Sigmoid colon (tissue), 7 donors: Measurements from ENCODE around the gene SLC35A4. TPM values are rescaled to one million over a fixed set of nuclear protein-coding genes. Genes with fewer than 3 reads are reported as not detected.
A peak's percentile ranks its signal among the peaks of the same experiment; 100 is the strongest.

Experiments
- DNase-seq: peaks from one replicate; pipeline ENCODE4 v3.0.0-alpha.2; 2019
- H3K27ac ChIP-seq, 4 donors: fragments of 200-600 bp; sonication (generic); one replicate each; pipeline ENCODE4 v1.5.1; 2016 to 2019; ENCODE audit warnings: mild to moderate bottlenecking in 1 of 4
- H3K27me3 ChIP-seq, 3 donors: fragments of 200-600 bp; sonication (generic); one replicate each; pipeline ENCODE4 v1.5.1; 2019; ENCODE audit warnings: mild to moderate bottlenecking in 1 of 3
- H3K36me3 ChIP-seq, 4 donors: fragments of 200-600 bp; sonication (generic); one replicate each; pipeline ENCODE4 v1.5.1; 2016 to 2019
- H3K4me1 ChIP-seq, 4 donors: fragments of 200-600 bp; sonication (generic); one replicate each; pipeline ENCODE4 v1.5.1; 2017 to 2019
- H3K4me3 ChIP-seq, 4 donors: fragments of 200-600 bp; sonication (generic); one replicate each; pipeline ENCODE4 v1.5.1; 2017 to 2019; ENCODE audit warnings: mild to moderate bottlenecking in 2 of 4, moderate library complexity in 1 of 4
- H3K9me3 ChIP-seq, 4 donors: fragments of 200-600 bp in 3 of 4; sonication (generic) in 3 of 4; one replicate each; pipeline versions ENCODE4 v1.5.1 to v1.6.1; 2013 to 2019
- EP300 ChIP-seq, 4 donors: sonication (generic); formaldehyde crosslinking; IDR thresholded peaks; one replicate each; pipeline ENCODE4 v1.6.1; 2017; ENCODE audit warnings: antibody characterized with exemption in 4 of 4
- POLR2A ChIP-seq, 2 donors: fragments of 450-650 bp; IDR thresholded peaks; one replicate each; pipeline ENCODE4 v1.6.1; 2016; ENCODE audit warnings: antibody characterized with exemption in 2 of 2, mild to moderate bottlenecking in 2 of 2, moderate library complexity in 2 of 2
- POLR2AphosphoS5 ChIP-seq, 4 donors: sonication (generic); formaldehyde crosslinking; IDR thresholded peaks; one replicate each; pipeline ENCODE4 v1.6.1; 2017; ENCODE audit warnings: antibody characterized with exemption in 4 of 4
- WGBS, 2 donors: extraction: QIAGEN DNeasy Blood & Tissue Kit; methylation state at CpG; one replicate each; pipeline ENCODE4 v1.1.7; 2013; 5-methylcytosine and 5-hydroxymethylcytosine counted together
- intact Hi-C: fragments of 100-400 bp; cut with DNase I; formaldehyde crosslinking; loops from one replicate; pipeline ENCODE4 v1.15.1; 2023
- polyA plus RNA-seq, 3 donors: library from polyadenylated mRNA; stranded (reverse); fragments of 200-250 nt; gene quantifications; one replicate each; pipeline ENCODE4 v1.2.3, GENCODE V29; 2013
- total RNA-seq, 4 donors: library from RNA; depleted of rRNA; stranded (reverse); fragments of >200 nt; gene quantifications; one replicate each; pipeline ENCODE4 v1.1.0, GENCODE V29; 2016
- TF ChIP-seq, protein P1 (sequence below), 4 experiments: fragments of 450-650 bp in 3 of 4; fragments of 200-600 bp in 1 of 4; IDR thresholded peaks; one replicate each; pipeline ENCODE4 v1.5.1; 2016 to 2019; ENCODE audit warnings: antibody characterized with exemption in 4 of 4, mild to moderate bottlenecking in 3 of 4, moderate library complexity in 2 of 4
- donor health status: healthy with polysubstance abuse.
- donor health status: Bipolar disorder and iron deficiency.
- donor health status: healthy.

The SLC35A4 gene
- total and polyA plus RNA-seq, 7 donors = 14.2 to 101 (median 19.7) TPM

DNA sequence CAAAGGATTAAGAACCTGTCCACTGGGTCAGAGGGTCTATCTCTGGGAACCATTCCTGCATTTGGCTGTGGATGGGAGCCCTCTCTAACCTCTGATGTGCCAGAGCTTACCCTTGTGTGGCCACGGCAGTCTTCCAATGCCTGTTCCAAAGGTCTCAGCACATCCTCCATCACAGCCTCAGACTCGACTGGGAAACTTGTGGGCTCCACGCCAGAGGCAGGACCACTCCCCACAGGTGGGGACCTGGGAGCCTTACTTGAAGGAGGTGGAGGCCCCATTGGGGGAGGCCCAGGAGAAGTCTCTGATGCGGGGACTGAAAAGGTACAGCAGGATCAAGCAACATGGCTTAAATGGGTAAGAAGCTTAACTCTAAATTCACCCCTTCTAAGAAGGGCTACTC lies 12.8 kb upstream of the SLC35A4 start:
- Histone ChIP-seq H3K36me3 (peaks cover 3 to 23% (median 16%) of the 10 kb centered on the region in 4 donors), H3K4me3 (no peak overlapping the region), H3K9me3 (no peaks in the 10 kb centered on the region), H3K27me3 (no peaks in the 10 kb centered on the region), H3K4me1 (peaks cover 0 to 71% (median 62%) of the 10 kb centered on the region in 4 donors), H3K27ac (peak overlapping the region in 3 of 4 donors; percentile 93 to 98 (median 97))
- TF ChIP-seq, protein P1, sequence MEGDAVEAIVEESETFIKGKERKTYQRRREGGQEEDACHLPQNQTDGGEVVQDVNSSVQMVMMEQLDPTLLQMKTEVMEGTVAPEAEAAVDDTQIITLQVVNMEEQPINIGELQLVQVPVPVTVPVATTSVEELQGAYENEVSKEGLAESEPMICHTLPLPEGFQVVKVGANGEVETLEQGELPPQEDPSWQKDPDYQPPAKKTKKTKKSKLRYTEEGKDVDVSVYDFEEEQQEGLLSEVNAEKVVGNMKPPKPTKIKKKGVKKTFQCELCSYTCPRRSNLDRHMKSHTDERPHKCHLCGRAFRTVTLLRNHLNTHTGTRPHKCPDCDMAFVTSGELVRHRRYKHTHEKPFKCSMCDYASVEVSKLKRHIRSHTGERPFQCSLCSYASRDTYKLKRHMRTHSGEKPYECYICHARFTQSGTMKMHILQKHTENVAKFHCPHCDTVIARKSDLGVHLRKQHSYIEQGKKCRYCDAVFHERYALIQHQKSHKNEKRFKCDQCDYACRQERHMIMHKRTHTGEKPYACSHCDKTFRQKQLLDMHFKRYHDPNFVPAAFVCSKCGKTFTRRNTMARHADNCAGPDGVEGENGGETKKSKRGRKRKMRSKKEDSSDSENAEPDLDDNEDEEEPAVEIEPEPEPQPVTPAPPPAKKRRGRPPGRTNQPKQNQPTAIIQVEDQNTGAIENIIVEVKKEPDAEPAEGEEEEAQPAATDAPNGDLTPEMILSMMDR (IDR thresholded peaks at IDR 0.05) = no peak
- TF ChIP-seq POLR2A (IDR thresholded peaks at IDR 0.05) (no peak), POLR2AphosphoS5 (IDR thresholded peaks at IDR 0.05) (no peak), EP300 (IDR thresholded peaks at IDR 0.05) (no peak)
- intact Hi-C loops = loop anchor here (10.0 kb wide), 1 partner anchor 307 kb away; no protein-coding TSS in a partner anchor
- no peak for DNase-seq
- WGBS, 2 donors = 81 to 88% methylated on average over 4 of the region's 4 CpGs

DNA sequence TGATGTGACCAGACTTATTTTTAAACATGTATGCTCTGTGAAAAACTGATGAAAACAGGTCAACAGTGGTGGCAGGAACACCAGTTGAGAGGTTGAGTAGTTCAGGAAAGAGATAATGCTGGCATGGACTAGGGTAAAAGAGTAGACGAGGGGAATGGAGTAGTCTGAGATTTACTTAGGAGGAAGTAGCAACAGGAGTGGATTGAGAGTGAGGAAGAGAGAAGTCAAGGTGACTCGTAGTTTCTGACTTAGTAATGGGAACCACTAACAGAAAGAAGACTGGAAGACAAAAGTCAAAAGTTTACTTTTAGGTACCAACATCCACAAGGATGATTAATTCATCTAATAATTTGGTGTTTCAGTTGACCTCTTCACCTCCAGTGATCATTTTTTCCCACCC lies 11.0 kb upstream of the SLC35A4 start:
- DNase-seq = no peak
- intact Hi-C loops = loop anchor here (10.0 kb wide), 1 partner anchor 309 kb away; no protein-coding TSS in a partner anchor
- Histone ChIP-seq H3K27ac (peak overlapping the region in 1 of 4 donors; percentile 98), H3K4me3 (no peak overlapping the region), H3K27me3 (no peaks in the 10 kb centered on the region), H3K4me1 (peaks cover 0 to 60% (median 51%) of the 10 kb centered on the region in 4 donors), H3K36me3 (peaks cover 3 to 25% (median 17%) of the 10 kb centered on the region in 4 donors), H3K9me3 (no peaks in the 10 kb centered on the region)
- 57 to 78% methylated on average over 2 of the region's 2 CpGs for WGBS, 2 donors
- TF ChIP-seq EP300 (IDR thresholded peaks at IDR 0.05) (no peak), POLR2AphosphoS5 (IDR thresholded peaks at IDR 0.05) (no peak), POLR2A (IDR thresholded peaks at IDR 0.05) (no peak)
- TF ChIP-seq, protein P1 (IDR thresholded peaks at IDR 0.05) = no peak

DNA sequence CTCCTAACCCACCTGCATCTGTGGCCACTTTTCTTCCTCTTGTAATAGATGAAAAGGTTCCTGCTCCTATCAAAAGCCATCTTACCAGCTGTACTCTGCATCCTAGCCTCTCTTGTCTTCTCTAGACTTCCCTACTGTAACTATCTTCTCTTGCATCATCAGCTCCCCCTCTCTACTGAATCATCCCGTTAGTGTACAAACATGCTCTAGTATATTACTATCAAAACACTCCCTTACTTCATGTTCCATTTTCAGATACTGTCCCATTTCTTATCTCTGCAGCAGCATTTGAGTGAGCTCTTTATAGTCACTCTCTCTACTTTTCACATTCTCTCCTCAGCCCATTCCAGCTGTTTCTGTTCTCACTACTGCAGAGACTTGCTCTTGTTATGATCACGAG lies 10.2 kb upstream of the SLC35A4 start:
- no peaks in the 10 kb centered on the region for H3K27me3 ChIP-seq
- no peak for DNase-seq
- intact Hi-C loops = loop anchor here (10.0 kb wide), 1 partner anchor 310 kb away; no protein-coding TSS in a partner anchor
- H3K4me1 ChIP-seq = peaks cover 0 to 52% (median 43%) of the 10 kb centered on the region in 4 donors
- H3K27ac ChIP-seq = peak overlapping the region in 1 of 4 donors; percentile 98
- H3K4me3 ChIP-seq = no peak overlapping the region
- peaks cover 3 to 29% (median 17%) of the 10 kb centered on the region in 4 donors for H3K36me3 ChIP-seq
- WGBS, 2 donors = 57 to 67% methylated on average over 2 of the region's 2 CpGs
- no peaks in the 10 kb centered on the region for H3K9me3 ChIP-seq
- TF ChIP-seq EP300 (IDR thresholded peaks at IDR 0.05) (no peak), POLR2A (IDR thresholded peaks at IDR 0.05) (no peak), POLR2AphosphoS5 (IDR thresholded peaks at IDR 0.05) (no peak)
- TF ChIP-seq, protein P1 (IDR thresholded peaks at IDR 0.05) = no peak

DNA sequence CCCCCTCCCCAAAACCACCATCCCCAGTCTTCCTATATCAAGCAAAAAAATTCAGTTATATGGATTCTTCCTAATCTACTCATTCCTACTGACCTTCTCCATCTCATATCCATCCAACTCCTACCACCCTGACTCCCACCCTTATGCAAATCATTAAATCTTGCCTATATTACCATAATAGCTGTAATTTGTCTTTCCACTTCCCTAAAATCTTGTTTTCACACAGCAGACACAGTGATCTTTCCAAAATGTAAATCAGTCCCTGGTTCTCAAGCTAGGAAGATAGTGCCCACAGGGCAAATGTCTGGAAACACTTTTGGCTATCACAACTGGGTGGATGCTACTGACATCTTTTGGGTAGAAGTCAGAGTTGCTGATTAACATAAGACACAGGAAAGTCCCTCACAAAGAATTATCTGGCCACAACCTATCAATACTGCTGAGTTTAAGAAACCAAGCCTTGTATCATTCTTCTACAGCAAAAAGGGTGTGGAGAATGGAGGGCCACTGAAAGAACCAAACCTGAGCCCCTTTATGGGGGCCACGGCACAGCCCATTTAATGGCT lies 8.8 kb upstream of the SLC35A4 start:
- Histone ChIP-seq H3K9me3 (no peaks in the 10 kb centered on the region), H3K4me3 (peak overlapping the region in 3 of 4 donors; percentile 75 to 83 (median 79)), H3K27ac (peak overlapping the region in 3 of 4 donors; percentile 91 to 98 (median 94)), H3K36me3 (peaks cover 3 to 32% (median 12%) of the 10 kb centered on the region in 4 donors), H3K27me3 (no peaks in the 10 kb centered on the region), H3K4me1 (peaks cover 0 to 39% (median 31%) of the 10 kb centered on the region in 4 donors)
- WGBS, 2 donors = 49 to 78% methylated on average over 1 of the region's 1 CpG
- TF ChIP-seq, protein P1 (IDR thresholded peaks at IDR 0.05) = no peak
- no peak for DNase-seq
- intact Hi-C loops = loop anchor here (10.0 kb wide), 1 partner anchor 311 kb away; no protein-coding TSS in a partner anchor
